ENCODE measurements around the gene PLEKHG4B. TPM values are rescaled to one million over a fixed set of nuclear protein-coding genes. Genes with fewer than 3 reads are reported as not detected.

The PLEKHG4B gene
- total RNA-seq, 1 experiment from 2014 or later, result 0.06 TPM

DNA sequence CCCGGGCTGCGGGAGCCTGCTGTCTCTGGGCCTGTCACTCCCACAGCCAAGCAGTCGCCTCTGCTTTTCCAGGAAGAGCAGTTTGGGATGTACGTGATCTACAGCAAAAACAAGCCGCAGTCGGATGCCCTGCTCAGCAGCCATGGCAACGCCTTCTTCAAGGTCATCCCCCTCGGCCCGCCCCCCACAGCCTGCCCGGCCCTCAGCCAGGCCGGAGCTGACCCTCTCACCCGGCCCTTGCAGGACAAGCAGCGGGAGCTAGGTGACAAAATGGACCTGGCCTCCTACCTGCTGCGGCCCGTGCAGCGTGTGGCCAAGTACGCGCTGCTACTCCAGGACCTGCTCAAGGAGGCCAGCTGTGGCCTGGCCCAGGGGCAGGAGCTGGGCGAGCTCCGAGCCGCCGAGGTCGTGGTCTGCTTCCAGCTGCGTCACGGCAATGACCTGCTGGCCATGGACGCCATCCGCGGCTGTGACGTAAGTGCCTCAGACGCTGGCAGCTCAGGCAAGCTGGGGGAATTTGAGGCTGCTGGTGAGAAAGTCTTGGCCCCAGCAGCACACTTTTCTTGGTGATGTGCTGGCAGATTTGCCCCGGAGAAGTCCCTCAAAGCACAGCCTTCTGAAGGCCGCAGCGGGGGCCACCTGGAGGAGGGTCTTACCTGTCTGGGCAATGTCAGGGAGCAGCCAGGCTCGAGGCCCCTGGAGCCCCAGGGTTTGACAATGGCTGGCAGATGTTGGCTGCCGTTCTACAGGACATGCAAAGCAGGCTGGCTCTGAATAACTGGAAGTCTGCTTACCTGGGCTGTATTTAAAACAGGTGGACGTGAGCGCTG, 79.2 kb downstream of the PLEKHG4B start:
- no peak for DNase-seq (ENCODE audit: low read depth)

DNA sequence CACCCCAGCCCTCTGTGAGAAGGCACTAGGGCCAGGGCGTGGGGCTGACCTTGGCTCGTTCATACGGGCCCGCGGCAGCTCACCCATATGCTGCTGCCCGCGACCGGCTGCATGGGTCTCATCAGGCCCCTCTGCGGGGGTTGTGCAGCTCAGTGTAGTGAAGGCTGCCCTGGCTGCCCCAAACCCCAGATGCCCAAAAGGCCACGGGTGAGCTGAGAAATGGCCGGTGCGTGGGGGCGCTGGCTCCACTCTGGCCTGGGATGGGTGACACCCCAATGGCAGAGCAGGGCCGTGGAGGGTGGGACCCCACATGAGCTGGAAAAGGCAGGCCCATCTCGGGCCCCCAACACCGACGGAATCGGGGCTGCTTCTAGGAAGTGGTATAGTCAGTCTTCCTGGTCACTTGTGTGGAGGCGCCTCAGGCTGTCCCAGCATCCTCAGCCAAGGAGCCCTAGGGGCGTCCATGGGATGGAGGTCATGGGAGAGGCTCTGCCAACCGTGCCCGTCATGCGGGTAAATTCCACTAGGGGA, 79.9 kb downstream of the PLEKHG4B start:
- DNase-seq (ENCODE audit: low read depth), result no peak

DNA sequence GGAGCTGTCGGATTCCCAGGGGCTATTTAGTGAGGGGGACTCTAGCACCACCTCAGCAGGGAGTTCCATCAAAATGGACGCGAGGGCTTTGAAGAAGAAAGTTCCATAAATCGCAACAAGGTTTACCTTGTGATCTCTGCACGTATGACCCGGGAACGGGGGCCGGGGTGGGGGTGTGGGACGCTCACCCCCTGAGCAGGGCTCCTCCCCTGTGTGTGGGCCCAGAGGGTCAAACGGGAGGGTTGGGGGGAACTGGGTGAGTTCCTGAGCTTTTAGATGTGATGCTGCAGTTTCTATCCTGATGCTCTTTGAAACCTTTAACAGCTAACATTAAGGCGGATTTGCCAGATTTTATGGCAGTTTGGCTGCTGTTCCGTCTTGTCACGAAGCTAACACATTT, 80.5 kb downstream of the PLEKHG4B start:
- no peak for DNase-seq (ENCODE audit: low read depth)

DNA sequence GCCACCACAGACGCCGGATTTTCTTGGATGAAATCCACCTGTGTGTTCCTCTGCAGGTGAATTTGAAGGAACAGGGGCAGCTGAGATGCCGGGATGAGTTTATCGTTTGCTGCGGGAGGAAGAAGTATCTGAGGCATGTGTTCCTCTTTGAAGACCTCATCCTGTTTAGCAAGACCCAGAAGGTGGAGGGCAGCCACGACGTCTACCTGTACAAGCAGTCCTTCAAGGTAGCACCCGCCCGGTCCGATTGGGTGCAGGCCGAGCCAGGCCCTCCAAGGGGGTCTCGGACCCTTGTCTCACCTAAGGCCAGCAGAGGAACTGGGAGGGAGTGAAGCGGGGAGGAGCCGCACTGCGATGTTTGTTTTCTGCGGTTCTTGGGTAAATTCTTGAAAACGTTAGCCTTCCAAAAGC, 80.9 kb downstream of the PLEKHG4B start:
- no peak for DNase-seq (ENCODE audit: low read depth)

DNA sequence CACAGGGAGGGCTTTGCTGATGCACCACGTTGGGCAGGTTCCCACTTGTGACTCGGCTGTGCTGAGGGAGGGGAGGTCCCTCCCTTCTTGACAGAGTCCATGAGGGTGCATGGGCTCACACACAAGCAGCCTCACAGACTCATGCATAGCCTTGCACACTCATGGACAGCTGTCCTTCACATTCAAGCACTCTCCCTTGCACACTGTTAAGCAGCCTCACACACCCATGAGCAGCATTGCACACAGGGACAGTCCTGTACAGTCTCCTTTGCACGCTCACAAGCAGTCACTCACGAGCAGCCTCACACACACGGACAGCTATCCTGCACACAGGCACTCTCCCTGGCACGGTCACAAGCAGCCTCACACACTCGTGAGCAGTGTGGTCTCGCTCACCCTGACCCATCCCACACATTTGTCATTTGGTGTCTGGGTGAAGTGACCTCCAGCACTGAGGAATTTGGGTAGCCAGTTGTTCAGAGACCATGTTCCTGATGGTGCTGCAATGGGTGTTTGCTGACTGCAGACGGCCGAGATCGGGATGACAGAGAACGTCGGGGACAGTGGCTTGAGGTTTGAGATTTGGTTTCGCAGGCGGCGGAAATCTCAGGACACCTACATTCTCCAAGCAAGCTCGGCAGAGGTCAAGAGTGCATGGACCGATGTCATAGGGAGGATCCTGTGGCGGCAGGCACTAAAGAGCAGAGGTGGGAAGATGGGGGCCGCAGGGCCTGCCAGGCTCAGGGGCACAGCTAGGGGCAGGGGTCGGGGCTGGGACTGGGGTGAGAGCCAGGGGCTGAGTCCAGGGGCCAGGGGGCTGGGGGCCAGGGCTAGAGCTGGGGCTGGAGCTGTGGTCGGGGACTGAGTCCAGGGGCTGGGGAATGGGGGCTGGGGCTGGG, 81.7 kb downstream of the PLEKHG4B start:
- no peak for DNase-seq (ENCODE audit: low read depth)

DNA sequence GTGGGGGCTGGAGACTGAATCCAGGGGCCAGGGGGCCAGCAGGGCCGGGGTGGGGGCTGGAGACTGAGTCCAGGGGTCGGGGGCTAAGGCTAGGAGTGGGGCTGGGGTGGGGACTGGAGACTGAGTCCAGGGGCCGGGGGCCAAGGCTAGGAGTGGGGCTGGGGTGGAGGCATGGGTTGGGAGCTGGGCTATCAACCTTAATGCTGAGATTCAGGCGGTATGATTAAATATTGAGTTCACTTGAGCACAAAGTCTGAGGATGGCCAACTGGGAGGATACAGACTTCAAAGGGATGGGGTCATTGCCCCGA, 82.3 kb downstream of the PLEKHG4B start:
- no peak for DNase-seq (ENCODE audit: low read depth)

DNA sequence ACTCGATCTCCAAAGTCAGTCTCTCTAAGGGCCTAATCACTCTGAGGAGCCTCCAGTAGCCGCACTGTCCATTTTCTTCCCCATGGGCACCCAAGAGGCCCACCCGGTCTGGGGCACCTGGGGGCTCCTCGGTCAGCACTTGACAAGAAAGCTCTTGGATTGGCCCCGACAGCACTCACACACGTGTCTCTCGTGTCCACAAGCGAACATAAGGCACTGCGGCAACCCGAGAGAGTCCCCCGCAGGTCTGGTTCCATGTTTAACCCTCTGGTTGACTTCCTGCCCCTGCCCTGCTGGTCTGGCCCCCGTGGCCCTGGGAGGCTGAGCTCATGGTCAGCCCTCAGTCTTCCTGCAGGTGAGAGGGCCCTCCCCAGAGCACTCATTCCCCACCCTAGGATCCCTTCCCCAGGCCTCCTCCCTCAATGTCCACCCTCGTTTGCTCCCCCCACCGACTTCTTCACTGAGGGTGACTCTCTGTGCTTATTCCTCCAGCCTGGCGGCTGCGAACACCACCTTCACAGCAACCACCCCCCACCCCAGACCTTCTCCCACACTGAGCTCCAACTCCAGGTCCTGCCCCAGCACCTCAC, 83.0 kb downstream of the PLEKHG4B start:
- DNase-seq (ENCODE audit: low read depth), result no peak

DNA sequence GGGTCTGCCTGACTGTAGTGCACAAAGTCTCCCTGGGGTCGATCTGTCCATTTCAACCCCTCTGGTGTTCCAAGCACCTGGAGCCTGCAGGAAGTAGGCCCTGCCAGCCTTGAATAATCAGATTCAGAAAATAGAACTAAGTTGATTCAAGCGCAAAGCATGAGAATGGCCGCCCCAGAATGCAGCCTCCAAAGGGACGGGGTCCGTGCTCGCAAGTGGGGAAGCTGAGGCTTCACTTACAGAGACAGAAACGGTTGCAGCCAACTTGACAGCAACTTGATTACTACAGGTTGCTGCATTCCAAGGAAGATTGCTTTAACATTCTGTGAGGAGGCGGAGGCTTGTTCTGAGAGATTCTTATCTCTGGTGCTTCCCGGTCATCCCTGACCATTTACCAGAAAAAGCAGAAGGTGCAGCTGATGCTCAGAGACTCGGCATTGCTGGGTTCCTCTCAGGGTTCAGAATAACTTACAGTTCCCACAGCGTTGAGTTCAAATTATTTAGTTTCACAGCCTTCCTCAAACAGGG, 84.4 kb downstream of the PLEKHG4B start:
- DNase-seq (ENCODE audit: low read depth), result no peak

DNA sequence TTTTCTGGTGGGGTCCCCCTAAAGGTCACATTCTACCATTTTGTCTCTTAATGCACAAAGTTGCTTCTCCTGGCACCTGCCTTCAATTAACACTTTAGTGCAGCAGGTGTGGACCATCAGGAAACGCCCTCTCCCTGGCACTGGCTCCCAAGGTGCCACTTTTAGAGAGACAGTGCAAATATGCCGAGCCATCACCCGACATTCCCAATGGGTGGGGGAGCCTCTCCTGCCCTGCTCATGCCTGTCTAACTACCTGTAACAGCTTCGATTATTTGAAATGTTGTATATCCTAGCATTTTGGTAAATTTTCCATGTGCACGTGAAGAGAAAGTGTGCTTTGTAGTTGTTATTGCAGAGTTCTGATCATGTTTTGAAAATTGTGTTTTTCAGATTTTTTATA, 86.1 kb downstream of the PLEKHG4B start:
- no peak for DNase-seq (ENCODE audit: low read depth)

DNA sequence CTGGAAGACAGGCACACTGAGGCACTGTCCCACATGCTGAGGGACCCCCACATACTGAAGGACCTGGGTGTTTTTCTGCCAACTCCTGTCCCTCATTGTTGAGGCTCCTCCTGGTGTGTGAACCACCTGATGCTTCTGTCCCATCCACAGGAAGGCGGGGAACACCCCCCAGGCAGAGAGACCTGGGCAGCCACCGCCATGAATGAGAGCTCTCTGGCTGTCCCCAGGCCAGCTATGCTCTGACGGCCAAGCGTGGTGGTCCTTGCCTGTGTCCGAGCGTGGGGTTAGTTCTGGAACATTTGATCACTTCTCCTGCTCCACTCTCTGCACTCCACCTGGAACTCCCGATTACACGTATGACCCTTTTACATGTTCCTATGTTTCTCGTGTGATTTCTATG, 87.4 kb downstream of the PLEKHG4B start:
- no peak for DNase-seq (ENCODE audit: low read depth)

DNA sequence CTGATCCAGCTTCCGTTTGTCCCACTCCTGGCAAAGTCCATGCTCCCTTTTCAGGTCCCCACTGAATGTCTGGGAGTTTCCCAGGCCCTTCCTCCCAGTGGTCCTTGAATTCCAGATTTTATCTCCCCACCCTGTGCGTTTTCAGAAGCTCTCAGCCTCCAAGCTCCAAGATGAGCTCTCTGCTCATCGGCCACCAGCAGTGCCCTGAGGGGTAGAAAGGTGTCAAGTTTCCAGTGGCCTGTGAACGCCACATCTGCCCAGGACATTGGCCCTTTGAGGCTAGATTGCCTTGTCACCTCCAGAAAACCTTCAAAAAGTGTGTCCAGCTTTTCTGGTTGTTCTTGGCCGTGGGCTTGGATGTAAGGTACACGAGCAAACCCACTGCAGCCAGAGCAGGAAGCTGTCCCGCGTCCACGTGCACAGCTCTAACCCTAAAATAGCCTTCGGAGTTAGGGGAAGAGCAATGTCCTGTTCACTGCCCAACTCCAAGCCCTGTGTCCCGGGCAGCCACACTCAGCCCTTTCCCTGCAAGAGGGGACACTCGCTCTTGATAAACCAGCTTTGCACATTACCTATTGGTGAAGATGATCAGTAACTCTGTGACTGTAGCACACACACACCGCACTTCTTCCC, 88.4 kb downstream of the PLEKHG4B start:
- DNase-seq (ENCODE audit: low read depth), result no peak

DNA sequence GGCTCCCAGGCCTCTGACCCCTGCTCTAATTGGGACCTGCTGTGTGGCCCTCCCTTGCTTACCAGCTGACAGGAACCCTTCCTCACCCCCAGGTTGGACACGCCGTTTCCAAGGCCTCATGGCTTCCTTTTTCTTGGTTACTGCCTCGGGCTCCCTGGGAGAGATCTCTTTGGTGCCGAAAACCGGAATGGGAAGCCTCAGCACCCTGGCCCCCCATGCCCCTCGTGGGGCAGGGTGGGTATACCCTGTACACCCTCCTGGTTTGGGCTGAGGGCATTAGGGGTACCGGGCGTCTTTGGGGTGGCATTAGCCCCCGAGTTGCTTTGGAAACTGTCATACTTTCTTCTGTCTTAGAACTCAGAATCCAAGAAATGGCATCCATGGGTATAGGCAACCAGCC, 89.2 kb downstream of the PLEKHG4B start:
- no peak for DNase-seq (ENCODE audit: low read depth)

DNA sequence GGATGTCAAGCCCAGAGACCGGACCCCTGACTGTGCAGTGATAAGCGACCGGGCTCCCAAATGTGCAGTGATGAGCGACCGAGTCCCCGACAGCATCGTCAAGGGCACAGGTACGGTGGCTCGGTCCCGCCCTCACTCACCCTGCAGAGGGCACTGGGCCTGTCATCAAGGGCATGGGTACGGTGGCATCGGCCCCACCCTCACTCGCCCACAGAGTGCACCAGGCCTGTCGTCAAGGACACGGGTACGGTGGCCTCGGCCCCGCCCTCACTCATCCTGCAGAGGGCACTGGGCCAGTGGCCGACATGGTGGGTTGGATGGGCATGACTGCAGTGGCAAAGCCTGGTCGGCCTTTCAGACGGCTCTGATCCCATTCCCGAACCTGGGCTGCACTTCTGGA, 89.6 kb downstream of the PLEKHG4B start:
- no peak for DNase-seq (ENCODE audit: low read depth)

DNA sequence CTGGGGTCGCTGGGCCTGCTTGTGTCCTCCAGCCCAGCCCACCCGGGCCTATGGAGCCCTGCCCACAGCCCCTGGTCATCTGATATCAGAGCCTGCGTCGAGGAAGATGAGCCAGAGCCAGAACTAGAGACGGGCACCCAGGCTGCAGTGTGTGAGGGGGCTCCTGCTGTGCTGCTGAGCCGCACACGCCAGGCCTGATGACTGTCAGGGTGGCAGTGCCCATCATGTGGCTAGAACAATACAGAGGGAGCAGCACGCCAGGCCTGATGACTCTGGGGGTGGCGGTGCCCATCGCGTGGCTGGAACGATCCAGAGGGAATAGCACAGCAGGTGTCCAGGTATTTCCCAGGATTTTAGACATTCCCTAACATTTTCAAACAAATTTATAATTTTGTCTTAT, 90.2 kb downstream of the PLEKHG4B start:
- DNase-seq (ENCODE audit: low read depth), result no peak

DNA sequence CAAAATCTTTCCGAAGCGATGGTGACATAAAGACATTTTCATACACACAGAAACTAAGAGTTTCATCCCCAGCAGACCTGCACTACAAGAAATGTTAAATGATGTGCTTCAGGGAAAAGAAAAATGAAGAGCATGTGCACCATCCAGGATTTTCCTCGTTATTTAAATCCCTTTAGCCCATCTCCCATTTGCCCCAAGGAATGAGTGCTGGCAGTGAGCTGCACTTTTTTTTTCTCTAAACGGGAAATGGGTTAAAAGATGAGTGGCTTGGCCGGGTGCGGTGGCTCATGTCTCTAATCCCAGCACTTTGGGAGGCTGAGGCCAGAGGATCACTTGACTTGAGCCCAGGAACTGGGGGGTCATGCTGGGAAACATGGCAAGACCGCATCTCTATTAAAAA, 92.5 kb downstream of the PLEKHG4B start:
- DNase-seq (ENCODE audit: low read depth), result no peak

DNA sequence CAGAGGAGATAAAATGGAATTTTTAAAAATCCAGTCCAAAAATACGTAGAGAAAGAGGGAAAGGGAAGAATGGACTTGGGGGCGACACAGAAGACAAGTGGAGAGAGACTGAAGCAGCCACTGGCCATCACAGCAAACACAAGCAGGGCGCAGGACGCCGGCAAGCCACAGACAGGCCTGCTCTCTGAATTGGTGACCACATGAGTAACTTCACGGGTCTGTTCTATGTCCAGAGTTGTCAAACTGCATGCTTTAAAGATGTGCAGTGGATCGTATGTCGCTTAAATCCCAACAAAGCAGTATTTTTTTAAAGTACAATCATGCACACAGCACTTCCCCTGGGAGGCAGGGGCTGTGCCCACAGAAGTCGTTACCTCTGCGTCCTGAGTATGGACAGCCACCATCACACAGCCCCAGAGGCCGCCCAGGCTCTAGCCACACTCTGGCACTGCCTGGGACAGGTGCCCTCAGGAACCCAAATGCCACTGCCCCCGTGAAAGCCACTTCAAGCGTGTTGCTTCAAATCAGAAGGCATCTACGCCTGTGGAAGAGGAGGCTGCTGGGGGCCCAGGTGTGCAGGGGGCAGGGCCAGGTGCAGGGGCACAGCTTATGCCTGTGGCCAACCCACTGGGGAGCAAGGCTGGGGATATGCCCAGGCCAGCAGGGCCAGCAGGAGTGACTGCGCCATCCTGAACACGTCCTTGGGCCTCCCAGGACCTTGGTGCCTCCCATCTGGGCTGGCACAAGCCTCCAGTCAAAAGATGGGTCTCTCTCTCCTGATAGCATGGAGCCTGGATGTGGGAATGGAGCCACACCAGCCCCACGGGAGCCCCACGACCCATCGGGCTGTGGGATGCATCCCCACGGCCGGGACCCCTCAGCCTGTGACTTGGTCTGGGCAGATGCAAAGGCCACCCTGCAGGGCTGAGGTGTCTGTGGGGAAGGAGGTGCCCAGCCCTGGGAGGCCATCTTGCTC, 93.4 kb downstream of the PLEKHG4B start:
- no peak for DNase-seq (ENCODE audit: low read depth)

DNA sequence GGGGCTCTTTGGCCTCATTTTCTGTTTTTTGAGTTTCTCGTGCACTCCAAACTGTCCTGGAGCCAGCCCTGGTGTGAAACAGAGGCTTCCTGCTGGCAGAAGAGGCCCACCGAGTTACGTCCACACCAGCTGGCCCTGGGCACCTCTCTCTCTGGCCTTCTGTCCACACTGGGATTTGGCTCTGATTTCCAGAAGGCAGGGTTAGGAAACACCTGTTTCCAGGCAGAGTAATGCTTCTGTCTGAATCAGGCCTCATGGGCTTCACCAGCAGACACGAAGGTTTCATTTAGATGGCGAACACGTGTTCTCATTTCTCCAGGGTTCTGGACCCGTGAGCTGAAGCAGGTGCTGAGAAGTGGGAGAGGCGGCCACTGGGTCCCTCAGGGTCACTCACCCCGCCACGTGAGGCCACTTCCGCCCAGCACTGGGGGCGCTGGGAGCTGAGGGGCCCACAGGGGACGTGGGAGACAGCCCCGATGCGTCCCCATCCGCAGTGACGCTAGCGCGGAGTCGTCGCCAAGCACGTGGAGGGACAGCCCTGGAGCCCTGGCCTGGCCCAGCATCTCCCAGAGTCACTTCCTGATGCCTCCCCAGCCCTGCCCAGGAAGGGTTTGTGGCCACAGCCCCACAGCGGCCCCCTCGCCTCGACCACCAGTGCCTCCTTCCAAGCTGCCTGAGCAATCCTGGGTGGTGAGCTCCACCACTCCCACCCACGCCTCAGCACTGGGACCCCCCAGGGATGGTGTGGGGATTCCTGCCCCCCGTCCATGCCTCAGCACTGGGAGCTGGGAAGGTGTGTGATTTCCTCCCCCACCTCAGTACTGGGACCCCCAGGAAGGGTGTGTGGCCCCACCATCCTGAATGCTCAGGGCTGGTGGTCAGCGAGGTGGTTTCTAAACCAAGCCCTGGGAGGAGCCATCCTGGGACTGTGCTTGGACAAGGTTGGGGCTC, 94.4 kb downstream of the PLEKHG4B start:
- DNase-seq (ENCODE audit: low read depth), result no peak

DNA sequence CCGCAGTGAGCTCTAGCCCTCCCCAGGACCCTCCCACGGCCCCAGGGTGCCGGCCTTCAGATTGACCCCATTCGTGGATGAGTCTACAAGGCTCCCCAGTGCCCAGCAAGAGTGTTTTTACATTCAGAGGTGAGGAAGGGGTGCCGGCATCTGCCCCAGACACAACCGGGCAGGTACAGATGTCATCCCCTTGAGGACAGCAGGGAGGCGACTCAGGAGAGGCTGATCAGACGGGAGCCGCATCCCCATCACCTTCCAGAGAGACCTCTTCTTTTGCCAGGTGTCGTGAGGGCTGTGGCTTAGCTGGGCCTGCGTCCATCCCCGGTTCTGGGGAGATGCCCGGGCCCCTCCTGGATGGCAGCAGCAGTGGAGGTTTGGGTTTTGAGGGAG, 95.1 kb downstream of the PLEKHG4B start:
- no peak for DNase-seq (ENCODE audit: low read depth)
